Ovary (tissue), 9 donors: ENCODE results near the gene STRADB. TPM values are rescaled to one million over a fixed set of nuclear protein-coding genes. Genes with fewer than 3 reads are reported as not detected.

Experiments used
- DNase-seq, 5 donors: peaks; one replicate each; pipeline ENCODE4 v3.0.0-alpha.2; 2019 to 2020
- H3K27ac ChIP-seq, 2 donors: fragments of 200-600 bp; one replicate each; pipeline versions ENCODE4 v1.5.1 to v1.8.0; 2019 to 2022
- H3K27me3 ChIP-seq: fragments of 200-600 bp; one replicate; pipeline ENCODE4 v1.8.0; 2022
- H3K36me3 ChIP-seq: fragments of 200-600 bp; sonication (generic); one replicate; pipeline ENCODE4 v1.5.1; 2019
- H3K4me1 ChIP-seq: one replicate; pipeline ENCODE4 v1.8.1; 2013; ENCODE audit warnings: mild to moderate bottlenecking, moderate library complexity; ENCODE audit not compliant: insufficient read depth
- H3K4me3 ChIP-seq: fragments of 200-600 bp; sonication (generic); one replicate; pipeline ENCODE4 v1.5.1; 2017
- H3K9me3 ChIP-seq, 2 donors: fragments of 200-600 bp in 1 of 2; sonication (generic) in 1 of 2; one replicate each; pipeline versions ENCODE4 v1.5.1 to v1.8.1; 2013 to 2019; ENCODE audit warnings: mild to moderate bottlenecking in 1 of 2, moderate library complexity in 1 of 2
- CTCF ChIP-seq, 3 donors: fragments of 450-650 bp in 2 of 3; fragments of 200-600 bp in 1 of 3; IDR thresholded peaks; one replicate each; pipeline versions ENCODE4 v1.5.1 to v1.8.0; 2016 to 2022; ENCODE audit warnings: antibody characterized with exemption in 3 of 3, mild to moderate bottlenecking in 1 of 3
- EP300 ChIP-seq: sonication (generic); formaldehyde crosslinking; IDR thresholded peaks from one replicate; pipeline ENCODE4 v1.6.1; 2017; ENCODE audit warnings: antibody characterized with exemption
- POLR2A ChIP-seq: fragments of 450-650 bp; IDR thresholded peaks from one replicate; pipeline ENCODE4 v1.6.1; 2017; ENCODE audit warnings: antibody characterized with exemption, mild to moderate bottlenecking, moderate library complexity
- WGBS, 3 donors: extraction: QIAGEN DNeasy Blood & Tissue Kit in 1 of 3; methylation state at CpG; one replicate each; pipeline versions ENCODE4 v1.1.5 to v1.1.7; 2013 to 2017; 5-methylcytosine and 5-hydroxymethylcytosine counted together
- intact Hi-C, 4 donors: fragments of 100-400 bp; cut with DNase I; formaldehyde crosslinking; loops; one replicate each; pipeline versions ENCODE4 v1.11.0 to v1.15.1; 2022 to 2023
- polyA plus RNA-seq, 2 donors: library from polyadenylated mRNA; stranded (reverse); fragments of 200-250 nt in 1 of 2; fragments of 350-450 nt in 1 of 2; fragmentation: Illumina TruSeq in 1 of 2; extraction: RNeasy Lipid Tissue Mini Kit (QIAGEN cat#74804) in 1 of 2; gene quantifications; one replicate each; pipeline ENCODE4 v1.2.3, GENCODE V29; 2013 to 2014
- total RNA-seq, 7 donors: library from RNA; depleted of rRNA in 2 of 7; stranded (reverse); fragments of >200 nt in 2 of 7; fragmentation: NEBNext Ultra II Directional in 3 of 7; extraction: Animal tissue kit (Norgen Biotek cat#: 25700) in 3 of 7; gene quantifications; one replicate each; pipeline versions ENCODE4 v1.1.0 to v1.2.4, GENCODE V29; 2016 to 2023
- donor health status: DM: no; HTN: no; CAD: no; lungs with moderate emphysema.
- donor health status: DM: no; HTN: no; CAD: no.
- donor health status: Bipolar disorder and iron deficiency.
- donor health status: DM: yes; HTN: yes; CAD: no.
- donor health status: DM: no; HTN: no; CAD: no.
- donor health status: DM: yes; HTN: yes; CAD: no.

Gene STRADB
- total and polyA plus RNA-seq, 9 donors: 11.7 to 33.3 (median 16.5) TPM

DNA sequence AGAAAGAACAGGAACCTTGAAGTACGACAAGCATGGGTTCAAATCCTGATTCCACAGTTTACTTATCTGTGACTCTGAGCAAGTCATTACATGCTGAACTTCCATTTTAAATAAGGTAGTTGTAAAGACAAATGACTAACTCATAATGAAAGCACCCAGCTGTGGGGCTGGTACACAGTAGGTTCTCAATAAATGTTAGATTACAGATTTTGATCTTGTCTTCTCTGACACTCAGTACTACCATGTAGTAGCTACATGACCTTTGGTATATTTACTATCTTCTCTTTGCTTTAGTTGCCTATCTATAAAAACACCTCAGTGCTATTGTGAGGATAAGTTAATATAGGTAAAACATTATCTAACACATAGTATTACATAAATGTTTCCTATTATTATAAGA lies 3.5 kb upstream of the STRADB start:
- no peak for TF ChIP-seq POLR2A
- TF ChIP-seq CTCF (IDR thresholded peaks at IDR 0.05): no peak
- no peak for TF ChIP-seq EP300
- no peak overlapping the region for H3K27ac ChIP-seq
- peaks cover 3% of the 10 kb centered on the region for H3K4me1 ChIP-seq
- intact Hi-C loops: no loop called here
- 93 to 97% (median 96%) methylated on average over 1 of the region's 1 CpG for WGBS, 3 donors
- DNase-seq: no peak
- H3K4me3 ChIP-seq: no peak overlapping the region
- no peaks in the 10 kb centered on the region for H3K27me3 ChIP-seq
- no peaks in the 10 kb centered on the region for H3K36me3 ChIP-seq
- no peaks in the 10 kb centered on the region for H3K9me3 ChIP-seq

GRCh38 chr2:201448701-201449100 lies 2.8 kb upstream of the STRADB start:
- TF ChIP-seq EP300 (no peak), CTCF (IDR thresholded peaks at IDR 0.05) (no peak), POLR2A (no peak)
- H3K36me3 ChIP-seq: no peaks in the 10 kb centered on the region
- peaks cover 4% of the 10 kb centered on the region for H3K4me1 ChIP-seq
- no peaks in the 10 kb centered on the region for H3K9me3 ChIP-seq
- H3K27me3 ChIP-seq: no peaks in the 10 kb centered on the region
- H3K27ac ChIP-seq: no peak overlapping the region
- no peak overlapping the region for H3K4me3 ChIP-seq
- no peak for DNase-seq
- 95 to 96% (median 95%) methylated on average over 4 of the region's 4 CpGs for WGBS, 3 donors
- intact Hi-C loops: no loop called here

DNA sequence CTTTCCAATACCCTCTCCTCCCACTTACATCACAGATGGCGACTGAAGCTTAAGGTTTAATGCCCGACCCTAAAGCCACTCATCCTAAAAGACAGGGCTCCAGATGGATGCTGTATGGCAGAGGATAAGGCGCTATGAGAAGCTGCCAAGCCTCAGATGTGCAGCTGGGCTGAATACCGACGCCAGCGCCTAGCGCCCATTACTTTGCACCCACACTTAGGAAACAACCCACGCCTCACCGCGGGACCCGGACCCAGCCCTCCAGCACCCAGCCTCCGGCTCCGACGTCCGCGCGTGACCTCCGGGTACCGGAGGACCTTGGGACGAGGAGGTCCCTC lies 617 bp upstream of the STRADB start:
- no peak for DNase-seq
- Histone ChIP-seq H3K36me3 (no peaks in the 10 kb centered on the region), H3K27ac (peak overlapping the region; percentile 64 to 90), H3K27me3 (no peaks in the 10 kb centered on the region), H3K9me3 (no peaks in the 10 kb centered on the region), H3K4me3 (peak overlapping the region; percentile 77), H3K4me1 (peaks cover 6% of the 10 kb centered on the region)
- WGBS, 3 donors: 0 to 1% (median 1%) methylated on average over 20 of the region's 20 CpGs
- no peak for TF ChIP-seq POLR2A
- no peak for TF ChIP-seq CTCF (IDR thresholded peaks at IDR 0.05)
- no peak for TF ChIP-seq EP300
- intact Hi-C loops: loop anchor here in 1 of 4 donors (5.0 kb wide), 1 partner anchor 39 kb away; no protein-coding TSS in a partner anchor

DNA sequence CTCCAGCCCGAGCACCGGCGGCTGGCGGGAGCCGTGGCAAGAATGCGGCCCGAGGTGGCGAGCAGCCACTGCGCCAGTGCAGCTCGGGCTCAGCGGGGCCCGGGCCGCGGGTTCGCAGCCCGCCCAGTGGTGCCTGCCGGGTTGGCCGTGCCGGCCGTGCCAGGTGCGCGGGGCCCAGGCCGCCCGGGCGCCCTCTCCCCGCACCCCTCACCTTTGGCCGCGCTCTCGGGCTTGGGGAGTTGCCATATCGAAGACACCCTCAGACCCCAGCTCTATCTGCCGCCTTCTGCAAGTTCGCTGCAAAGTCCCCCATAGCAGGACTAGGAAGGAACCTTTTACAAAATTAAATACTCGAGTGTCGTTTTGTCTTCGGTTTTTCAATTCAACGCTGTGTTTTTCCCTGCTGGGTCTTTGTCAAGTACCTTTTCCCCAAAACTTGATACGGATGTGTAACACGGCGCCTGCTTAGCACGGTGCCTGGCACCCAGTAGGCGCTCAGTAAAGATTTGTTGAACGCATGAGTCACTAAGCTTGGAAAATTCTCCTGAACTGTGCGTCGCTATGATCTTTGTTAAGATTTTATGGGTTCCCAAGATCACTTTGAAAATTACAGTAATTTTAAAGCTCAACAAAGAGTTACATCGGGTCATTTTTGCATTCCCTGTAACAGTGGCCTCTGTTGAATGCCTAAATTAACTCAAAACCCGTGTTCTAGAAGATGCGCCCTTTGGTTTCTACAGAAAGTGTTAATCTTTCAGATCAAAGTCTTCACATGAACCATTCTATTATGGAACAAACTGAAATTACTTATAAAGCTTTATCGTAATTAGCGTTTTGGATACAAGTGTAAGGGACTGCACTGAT lies 750 bp downstream of the STRADB start:
- intact Hi-C loops: loop anchor here in 1 of 4 donors (5.0 kb wide), 1 partner anchor 40 kb away; no protein-coding TSS in a partner anchor
- Histone ChIP-seq H3K4me3 (peak overlapping the region; percentile 77), H3K36me3 (no peaks in the 10 kb centered on the region), H3K27ac (peak overlapping the region; percentile 64 to 90), H3K9me3 (no peaks in the 10 kb centered on the region), H3K4me1 (peaks cover 5% of the 10 kb centered on the region), H3K27me3 (no peaks in the 10 kb centered on the region)
- WGBS, 3 donors: 10 to 12% (median 11%) methylated on average over 44 to 49 of the region's 49 CpGs
- TF ChIP-seq POLR2A (no peak), CTCF (IDR thresholded peaks at IDR 0.05) (no peak), EP300 (no peak)
- no peak for DNase-seq
